Gastrocnemius medialis (tissue), 4 donors: ENCODE data around the gene ACE2. TPM values are rescaled to one million over a fixed set of nuclear protein-coding genes. Genes with fewer than 3 reads are reported as not detected.

Experiments used
- ATAC-seq, 2 donors: fragments of 150-250 bp; one replicate each; pipeline ENCODE4 v1.9.1; 2016
- DNase-seq, 2 donors: peaks; one replicate each; pipeline ENCODE4 v3.0.0-alpha.2; 2019
- H3K27ac ChIP-seq, 4 donors: fragments of 200-600 bp; sonication (generic); 1 replicate in 1 of 4; 2 replicates in 3 of 4; pipeline ENCODE4 v1.5.1; 2016 to 2018; ENCODE audit warnings: mild to moderate bottlenecking in 2 of 4, moderate library complexity in 1 of 4
- H3K27me3 ChIP-seq, 3 donors: fragments of 200-600 bp; sonication (generic) in 2 of 3; 1 replicate in 1 of 3; 2 replicates in 2 of 3; pipeline versions ENCODE4 v1.5.1 to v1.6.0; 2016 to 2019; ENCODE audit warnings: mild to moderate bottlenecking in 1 of 3, moderate library complexity in 1 of 3
- H3K36me3 ChIP-seq, 2 donors: fragments of 200-600 bp; sonication (generic) in 1 of 2; one replicate each; pipeline ENCODE4 v1.5.1; 2017 to 2018
- H3K4me1 ChIP-seq, 2 donors: fragments of 200-600 bp; sonication (generic) in 1 of 2; one replicate each; pipeline ENCODE4 v1.5.1; 2016 to 2017; ENCODE audit warnings: mild to moderate bottlenecking in 2 of 2
- H3K4me3 ChIP-seq, 4 donors: fragments of 200-600 bp; sonication (generic) in 3 of 4; 1 replicate in 1 of 4; 2 replicates in 3 of 4; pipeline ENCODE4 v1.5.1; 2016 to 2019; ENCODE audit warnings: mild to moderate bottlenecking in 2 of 4
- H3K9me3 ChIP-seq, 3 donors: fragments of 200-600 bp; sonication (generic) in 2 of 3; 1 replicate in 1 of 3; 2 replicates in 2 of 3; pipeline ENCODE4 v1.5.1; 2016 to 2019
- POLR2A ChIP-seq, 2 donors: fragments of 450-650 bp; IDR thresholded peaks; one replicate each; pipeline ENCODE4 v1.6.1; 2017; ENCODE audit warnings: antibody characterized with exemption in 2 of 2, mild to moderate bottlenecking in 2 of 2, moderate library complexity in 2 of 2
- in situ Hi-C, 4 donors: fragments of 200-750 bp; cut with MboI; loops; one replicate each; pipeline versions ENCODE4 v1.15.0 to v1.8.0; 2017; ENCODE audit warnings: low sequenced_read_pairs in 4 of 4
- intact Hi-C: fragments of 100-400 bp; cut with DNase I; formaldehyde crosslinking; loops from one replicate; pipeline ENCODE4 v1.15.1; 2023; ENCODE audit warnings: low total_unique reads
- total RNA-seq, 4 donors: library from RNA; depleted of rRNA; stranded (reverse); fragments of >200 nt; gene quantifications; one replicate each; pipeline versions ENCODE4 v1.1.0 to v1.2.3, GENCODE V29; 2016
- TF ChIP-seq, protein P1 (sequence below), 5 experiments: fragments of 450-650 bp in 3 of 5; fragments of 200-600 bp in 2 of 5; sonication (generic) in 2 of 5; IDR thresholded peaks in 4 of 5; conservative IDR thresholded peaks in 1 of 5; 1 replicate in 4 of 5; 2 replicates in 1 of 5; pipeline ENCODE4 v1.5.1; 2016 to 2019; ENCODE audit warnings: antibody characterized with exemption in 5 of 5, mild to moderate bottlenecking in 3 of 5, moderate library complexity in 3 of 5

ACE2 gene
- total RNA-seq, 4 donors from 2014 or later = 1.0 to 6.6 (median 2.6) TPM

DNA sequence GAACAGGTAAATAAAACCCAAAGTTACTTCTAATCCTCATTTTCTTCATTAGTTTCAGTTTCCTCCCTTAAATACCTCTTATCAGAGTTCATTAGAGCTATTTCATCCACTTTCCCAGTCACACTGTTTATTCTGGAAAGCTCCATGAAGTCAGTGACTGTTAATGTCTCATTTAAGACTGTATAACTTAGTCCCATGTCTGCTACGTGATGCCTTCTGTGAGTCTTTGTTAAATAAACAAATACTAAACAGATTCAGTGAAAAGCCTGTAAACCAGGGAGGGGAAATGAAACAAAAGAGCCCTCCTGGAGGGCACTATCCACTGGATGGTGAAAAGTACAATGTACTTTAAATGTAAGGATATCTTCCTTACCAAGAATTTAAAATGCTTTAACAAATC is 24.7 kb downstream of the ACE2 start:
- intact Hi-C loops = no loop called here
- no peak overlapping the region for H3K27ac ChIP-seq
- no peak overlapping the region for H3K4me3 ChIP-seq
- peaks cover 0 to 8% (median 0%) of the 10 kb centered on the region in 3 donors for H3K27me3 ChIP-seq
- H3K9me3 ChIP-seq = no peaks in the 10 kb centered on the region
- DNase-seq = no peak
- no peaks in the 10 kb centered on the region for H3K4me1 ChIP-seq
- no peaks in the 10 kb centered on the region for H3K36me3 ChIP-seq
- TF ChIP-seq POLR2A (IDR thresholded peaks at IDR 0.05) = no peak
- TF ChIP-seq, protein P1, sequence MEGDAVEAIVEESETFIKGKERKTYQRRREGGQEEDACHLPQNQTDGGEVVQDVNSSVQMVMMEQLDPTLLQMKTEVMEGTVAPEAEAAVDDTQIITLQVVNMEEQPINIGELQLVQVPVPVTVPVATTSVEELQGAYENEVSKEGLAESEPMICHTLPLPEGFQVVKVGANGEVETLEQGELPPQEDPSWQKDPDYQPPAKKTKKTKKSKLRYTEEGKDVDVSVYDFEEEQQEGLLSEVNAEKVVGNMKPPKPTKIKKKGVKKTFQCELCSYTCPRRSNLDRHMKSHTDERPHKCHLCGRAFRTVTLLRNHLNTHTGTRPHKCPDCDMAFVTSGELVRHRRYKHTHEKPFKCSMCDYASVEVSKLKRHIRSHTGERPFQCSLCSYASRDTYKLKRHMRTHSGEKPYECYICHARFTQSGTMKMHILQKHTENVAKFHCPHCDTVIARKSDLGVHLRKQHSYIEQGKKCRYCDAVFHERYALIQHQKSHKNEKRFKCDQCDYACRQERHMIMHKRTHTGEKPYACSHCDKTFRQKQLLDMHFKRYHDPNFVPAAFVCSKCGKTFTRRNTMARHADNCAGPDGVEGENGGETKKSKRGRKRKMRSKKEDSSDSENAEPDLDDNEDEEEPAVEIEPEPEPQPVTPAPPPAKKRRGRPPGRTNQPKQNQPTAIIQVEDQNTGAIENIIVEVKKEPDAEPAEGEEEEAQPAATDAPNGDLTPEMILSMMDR (IDR thresholded peaks at IDR 0.05 in 4 of 5, conservative IDR thresholded peaks at IDR 0.05 in 1 of 5) = no peak
- ATAC-seq = no peak
- in situ Hi-C loops = no loop called here

DNA sequence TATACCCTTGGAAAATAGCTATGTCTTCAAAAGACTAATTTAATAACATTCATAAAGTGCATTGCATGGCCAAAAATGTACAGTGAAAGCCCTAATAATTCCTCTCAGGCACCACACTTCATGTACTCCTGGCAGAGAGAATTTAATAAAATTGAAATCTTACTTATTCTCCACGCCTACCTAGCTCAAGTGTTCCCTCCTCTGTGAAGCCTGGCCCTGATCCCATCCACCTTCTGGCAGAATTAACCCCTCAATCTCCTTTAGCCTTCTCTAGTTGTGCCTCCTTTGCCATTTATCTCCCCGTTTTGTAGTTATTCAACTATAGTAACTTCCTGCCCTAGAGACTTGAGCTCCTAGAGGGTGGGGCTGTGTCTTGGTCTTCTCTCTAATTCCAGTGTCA is 26.7 kb downstream of the ACE2 start:
- Histone ChIP-seq H3K27ac (no peak overlapping the region), H3K4me1 (no peaks in the 10 kb centered on the region), H3K27me3 (peaks cover 0 to 12% (median 0%) of the 10 kb centered on the region in 3 donors), H3K4me3 (no peak overlapping the region), H3K36me3 (no peaks in the 10 kb centered on the region), H3K9me3 (no peaks in the 10 kb centered on the region)
- in situ Hi-C loops = no loop called here
- DNase-seq (no peak), ATAC-seq (no peak)
- TF ChIP-seq, protein P1 (IDR thresholded peaks at IDR 0.05 in 4 of 5, conservative IDR thresholded peaks at IDR 0.05 in 1 of 5) = no peak
- no peak for TF ChIP-seq POLR2A (IDR thresholded peaks at IDR 0.05)
- intact Hi-C loops = no loop called here

DNA sequence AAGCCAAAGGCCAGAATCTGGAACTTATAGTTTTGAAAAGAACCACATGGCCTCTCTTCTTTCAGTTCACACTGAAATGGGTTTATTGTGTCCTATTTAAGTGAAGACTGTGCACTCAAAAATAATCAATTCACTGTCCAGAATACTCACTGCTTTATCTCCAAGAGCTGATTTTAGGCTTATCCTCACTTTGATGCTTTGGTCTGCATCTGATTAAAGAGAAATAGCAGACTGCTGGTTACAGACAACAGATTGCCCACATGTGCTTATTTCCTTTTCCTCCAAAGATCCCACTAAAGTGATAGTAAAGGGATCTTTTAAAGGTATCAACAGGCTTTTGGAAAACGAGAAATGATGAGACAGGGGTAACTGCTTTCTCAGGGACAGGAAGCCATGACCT is 30.6 kb downstream of the ACE2 start:
- TF ChIP-seq POLR2A (IDR thresholded peaks at IDR 0.05) = no peak
- TF ChIP-seq, protein P1 (IDR thresholded peaks at IDR 0.05 in 4 of 5, conservative IDR thresholded peaks at IDR 0.05 in 1 of 5) = no peak
- in situ Hi-C loops = no loop called here
- Histone ChIP-seq H3K4me1 (no peaks in the 10 kb centered on the region), H3K27ac (no peak overlapping the region), H3K27me3 (peaks cover 0 to 9% (median 0%) of the 10 kb centered on the region in 3 donors), H3K4me3 (no peak overlapping the region), H3K36me3 (no peaks in the 10 kb centered on the region), H3K9me3 (no peaks in the 10 kb centered on the region)
- DNase-seq (no peak), ATAC-seq (no peak)
- intact Hi-C loops = no loop called here

DNA sequence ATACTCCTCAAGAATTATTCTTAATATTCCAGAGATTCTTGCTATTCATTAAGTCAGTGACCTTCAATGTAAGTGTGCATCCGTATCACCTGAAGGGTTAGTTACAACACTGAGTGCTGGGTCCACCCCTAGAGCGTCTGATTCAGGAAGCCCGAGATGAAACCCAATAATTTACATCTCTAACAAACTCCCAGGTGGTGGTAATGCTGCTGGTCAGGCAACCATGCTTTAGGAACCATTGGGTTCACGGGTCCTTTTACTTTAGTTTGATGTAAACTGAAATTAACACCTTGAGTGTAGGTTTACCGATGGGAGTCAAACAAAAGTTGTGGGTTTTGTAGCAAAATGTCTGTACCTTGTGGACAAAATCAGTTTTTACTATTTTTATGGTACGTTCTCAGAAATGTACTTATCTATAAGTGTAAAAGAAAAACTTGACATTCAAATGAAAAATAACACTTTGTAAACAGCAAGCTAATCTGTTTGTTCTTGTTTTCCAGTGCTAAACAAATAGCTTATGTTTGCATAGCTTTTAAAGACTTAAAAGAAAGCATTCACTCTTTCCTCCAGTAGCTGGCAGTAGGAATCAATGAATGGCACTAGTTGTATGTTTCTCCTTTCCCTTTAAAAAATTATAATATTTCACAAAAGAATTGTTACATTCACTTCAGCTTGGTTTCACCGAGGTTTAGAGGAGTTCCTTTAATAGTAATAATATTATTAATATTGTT is 32.7 kb downstream of the ACE2 start:
- DNase-seq (no peak), ATAC-seq (no peak)
- Histone ChIP-seq H3K27ac (no peak overlapping the region), H3K9me3 (no peaks in the 10 kb centered on the region), H3K4me3 (no peak overlapping the region), H3K36me3 (no peaks in the 10 kb centered on the region), H3K27me3 (peaks cover 0 to 9% (median 0%) of the 10 kb centered on the region in 3 donors), H3K4me1 (no peaks in the 10 kb centered on the region)
- in situ Hi-C loops (loop anchor here in 2 of 4 donors (5.0 to 10.0 kb wide), 3 partner anchors 93 to 223 kb away; no protein-coding TSS in a partner anchor), intact Hi-C loops (loop anchor here (10.0 kb wide), 1 partner anchor 223 kb away; no protein-coding TSS in a partner anchor)
- no peak for TF ChIP-seq POLR2A (IDR thresholded peaks at IDR 0.05)

DNA sequence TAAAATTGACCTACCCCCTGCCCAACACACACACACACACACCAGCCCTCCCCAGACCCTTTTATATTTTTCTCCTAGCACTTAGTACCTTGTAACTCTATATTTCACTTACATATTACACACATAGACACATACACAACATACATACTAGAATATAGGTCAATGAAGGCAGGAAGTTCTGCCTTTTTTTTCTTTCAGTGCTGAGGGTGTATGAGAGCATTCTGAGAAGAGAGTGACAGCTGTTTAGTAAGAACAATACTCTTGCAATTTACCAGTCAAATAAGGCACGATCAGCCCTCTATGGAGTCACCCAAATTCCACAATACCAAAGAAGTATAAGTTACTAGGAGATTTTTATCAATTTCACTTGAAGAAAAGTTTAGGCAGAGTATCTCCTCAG is 33.5 kb downstream of the ACE2 start:
- TF ChIP-seq, protein P1 (IDR thresholded peaks at IDR 0.05 in 4 of 5, conservative IDR thresholded peaks at IDR 0.05 in 1 of 5) = no peak
- TF ChIP-seq POLR2A (IDR thresholded peaks at IDR 0.05) = no peak
- no peak overlapping the region for H3K27ac ChIP-seq
- ATAC-seq = no peak
- H3K36me3 ChIP-seq = no peaks in the 10 kb centered on the region
- peaks cover 0 to 4% (median 0%) of the 10 kb centered on the region in 3 donors for H3K27me3 ChIP-seq
- in situ Hi-C loops = loop anchor here in 2 of 4 donors (5.0 to 10.0 kb wide), 3 partner anchors 92 to 222 kb away; no protein-coding TSS in a partner anchor
- H3K4me1 ChIP-seq = no peaks in the 10 kb centered on the region
- intact Hi-C loops = loop anchor here (10.0 kb wide), 1 partner anchor 222 kb away; no protein-coding TSS in a partner anchor
- no peak for DNase-seq
- no peak overlapping the region for H3K4me3 ChIP-seq
- no peaks in the 10 kb centered on the region for H3K9me3 ChIP-seq
